Fibroblast of lung (primary cell): ENCODE results near the gene NOL9. TPM values are rescaled to one million over a fixed set of nuclear protein-coding genes. Genes with fewer than 3 reads are reported as not detected.

ENCODE experiments used
- DNase-seq, 2 donors: peaks; one replicate each; pipeline versions ENCODE4 v3.0.0 to v3.0.0-alpha.2; 2010; ENCODE audit warnings: low read depth in 2 of 2
- H2AFZ ChIP-seq: 2 replicates; pipeline ENCODE4 v1.5.1; 2012; ENCODE audit warnings: low read length, control low read depth, inconsistent platforms
- H3K27ac ChIP-seq: 2 replicates; pipeline ENCODE4 v1.5.1; 2011; ENCODE audit warnings: low read length, control low read depth; ENCODE audit not compliant: insufficient read depth
- H3K27me3 ChIP-seq: 2 replicates; pipeline ENCODE4 v1.5.1; 2011; ENCODE audit warnings: mild to moderate bottlenecking, low read length; ENCODE audit not compliant: control insufficient read depth, insufficient read depth
- H3K36me3 ChIP-seq: 2 replicates; pipeline ENCODE4 v1.5.1; 2011; ENCODE audit warnings: low read length; ENCODE audit not compliant: control insufficient read depth, insufficient read depth
- H3K4me1 ChIP-seq: 2 replicates; pipeline ENCODE4 v1.5.1; 2011; ENCODE audit warnings: low read length; ENCODE audit not compliant: control insufficient read depth, insufficient read depth; ENCODE audit errors: extremely low read depth
- H3K4me2 ChIP-seq: 2 replicates; pipeline ENCODE4 v1.5.1; 2011; ENCODE audit warnings: low read length, control low read depth; ENCODE audit not compliant: insufficient read depth; ENCODE audit errors: extremely low read depth
- H3K4me3 ChIP-seq, 4 experiments: fragments of 200-600 bp in 1 of 4; sonication (generic) in 1 of 4; replicated peaks in 1 of 4; 2 replicates each; pipeline ENCODE4 v1.5.1; 2011 to 2016; ENCODE audit warnings: low read length in 4 of 4, low read depth in 3 of 4, mild to moderate bottlenecking in 3 of 4, control low read depth in 2 of 4, inconsistent platforms in 1 of 4, mixed read lengths in 1 of 4; ENCODE audit not compliant: insufficient read depth in 1 of 4; ENCODE audit errors: control extremely low read depth in 1 of 4
- H3K79me2 ChIP-seq: 2 replicates; pipeline ENCODE4 v1.5.1; 2012; ENCODE audit warnings: mild to moderate bottlenecking, low read length, inconsistent platforms; ENCODE audit not compliant: control insufficient read depth, insufficient read depth
- H3K9ac ChIP-seq: 2 replicates; pipeline ENCODE4 v1.5.1; 2011; ENCODE audit warnings: mild to moderate bottlenecking, low read length, control low read depth; ENCODE audit not compliant: insufficient read depth
- H3K9me3 ChIP-seq: 2 replicates; pipeline ENCODE4 v1.5.1; 2012; ENCODE audit warnings: low read depth, low read length; ENCODE audit not compliant: control insufficient read depth, insufficient read depth
- H4K20me1 ChIP-seq: 2 replicates; pipeline ENCODE4 v1.5.1; 2011; ENCODE audit warnings: low read length; ENCODE audit not compliant: control insufficient read depth, insufficient read depth; ENCODE audit errors: extremely low read depth
- CTCF ChIP-seq, 2 donors: IDR thresholded peaks in 1 of 2; conservative IDR thresholded peaks in 1 of 2; 1 replicate in 1 of 2; 2 replicates in 1 of 2; pipeline ENCODE4 v1.5.1; 2011 to 2012; ENCODE audit warnings: low read length in 2 of 2, control low read depth in 1 of 2, inconsistent platforms in 1 of 2, low read depth in 1 of 2, mild to moderate bottlenecking in 1 of 2
- EZH2 ChIP-seq: IDR thresholded peaks from 2 replicates; pipeline ENCODE4 v1.5.1; 2012; ENCODE audit warnings: low read length, control low read depth, mild to moderate bottlenecking; ENCODE audit errors: missing control alignments
- polyA plus RNA-seq, 2 donors: library from polyadenylated mRNA; depleted of rRNA in 1 of 2; stranded (reverse) in 1 of 2; unstranded in 1 of 2; fragments of >200 nt; gene quantifications; 2 replicates each; pipeline ENCODE4 v1.2.1, GENCODE V29; 2011 to 2012; ENCODE audit warnings: missing spikeins in 1 of 2
- total RNA-seq: library from RNA; depleted of rRNA; stranded (reverse); fragments of >200 nt; gene quantifications from 2 replicates; pipeline ENCODE4 v1.2.1, GENCODE V29; 2014

NOL9 gene
- total and polyA plus RNA-seq, 2 donors (not counting 1 experiment from before 2014, with no cell fraction given): 17.5 to 19.0 TPM

- no peak for DNase-seq
- H3K4me3 ChIP-seq: no peak overlapping the region
- no peak for TF ChIP-seq EZH2
- TF ChIP-seq CTCF (conservative IDR thresholded peaks at IDR 0.05 in 1 of 2, IDR thresholded peaks at IDR 0.05 in 1 of 2; ENCODE audit: low read depth in 1 of 2, low read length in 2 of 2): no peak
- no peak overlapping the region for H3K27ac ChIP-seq
- H3K36me3 ChIP-seq: peaks cover 16% of the 10 kb centered on the region
- H3K27me3 ChIP-seq: no peaks in the 10 kb centered on the region
- no peak overlapping the region for H3K9ac ChIP-seq
- no peaks in the 10 kb centered on the region for H3K4me1 ChIP-seq
- H3K79me2 ChIP-seq: peaks cover 4% of the 10 kb centered on the region
- no peak overlapping the region for H3K4me2 ChIP-seq
- no peaks in the 10 kb centered on the region for H4K20me1 ChIP-seq
- H3K9me3 ChIP-seq: no peaks in the 10 kb centered on the region
- no peak overlapping the region for H2AFZ ChIP-seq
Observed at GRCh38 chr1:6588128-6588892, 34.0 kb upstream of the NOL9 start.

GRCh38 chr1:6587261-6588005 is 33.1 kb upstream of the NOL9 start:
- H4K20me1 ChIP-seq: no peaks in the 10 kb centered on the region
- H3K4me3 ChIP-seq: no peak overlapping the region
- peaks cover 11% of the 10 kb centered on the region for H3K36me3 ChIP-seq
- DNase-seq: peak in 1 of 2 donors; percentile 9
- no peak overlapping the region for H2AFZ ChIP-seq
- H3K27ac ChIP-seq: no peak overlapping the region
- no peak overlapping the region for H3K4me2 ChIP-seq
- no peaks in the 10 kb centered on the region for H3K9me3 ChIP-seq
- no peak overlapping the region for H3K9ac ChIP-seq
- no peaks in the 10 kb centered on the region for H3K4me1 ChIP-seq
- TF ChIP-seq CTCF (conservative IDR thresholded peaks at IDR 0.05 in 1 of 2, IDR thresholded peaks at IDR 0.05 in 1 of 2; ENCODE audit: low read depth in 1 of 2, low read length in 2 of 2) (no peak), EZH2 (no peak)
- no peaks in the 10 kb centered on the region for H3K27me3 ChIP-seq
- H3K79me2 ChIP-seq: peaks cover 2% of the 10 kb centered on the region

- DNase-seq: no peak
- Histone ChIP-seq H2AFZ (no peak overlapping the region), H3K27me3 (no peaks in the 10 kb centered on the region), H3K4me2 (no peak overlapping the region), H3K4me3 (no peak overlapping the region), H3K9ac (no peak overlapping the region), H3K4me1 (no peaks in the 10 kb centered on the region), H3K27ac (no peak overlapping the region), H4K20me1 (no peaks in the 10 kb centered on the region), H3K79me2 (no peaks in the 10 kb centered on the region), H3K9me3 (no peaks in the 10 kb centered on the region), H3K36me3 (peaks cover 9% of the 10 kb centered on the region)
- TF ChIP-seq CTCF (conservative IDR thresholded peaks at IDR 0.05 in 1 of 2, IDR thresholded peaks at IDR 0.05 in 1 of 2; ENCODE audit: low read depth in 1 of 2, low read length in 2 of 2): no peak
- no peak for TF ChIP-seq EZH2
Observed at GRCh38 chr1:6586404-6586816, 32.1 kb upstream of the NOL9 start.
